HG02588 (cell line): ENCODE measurements around the gene ECM1.

Experiments
- ATAC-seq: cut with Tn5 transposase; IDR thresholded peaks from one replicate; pipeline ENCODE4 v1.9.1; 2021; ENCODE audit warnings: mild to moderate bottlenecking, moderate library complexity; ENCODE audit not compliant: unreplicated experiment

ECM1 gene

DNA sequence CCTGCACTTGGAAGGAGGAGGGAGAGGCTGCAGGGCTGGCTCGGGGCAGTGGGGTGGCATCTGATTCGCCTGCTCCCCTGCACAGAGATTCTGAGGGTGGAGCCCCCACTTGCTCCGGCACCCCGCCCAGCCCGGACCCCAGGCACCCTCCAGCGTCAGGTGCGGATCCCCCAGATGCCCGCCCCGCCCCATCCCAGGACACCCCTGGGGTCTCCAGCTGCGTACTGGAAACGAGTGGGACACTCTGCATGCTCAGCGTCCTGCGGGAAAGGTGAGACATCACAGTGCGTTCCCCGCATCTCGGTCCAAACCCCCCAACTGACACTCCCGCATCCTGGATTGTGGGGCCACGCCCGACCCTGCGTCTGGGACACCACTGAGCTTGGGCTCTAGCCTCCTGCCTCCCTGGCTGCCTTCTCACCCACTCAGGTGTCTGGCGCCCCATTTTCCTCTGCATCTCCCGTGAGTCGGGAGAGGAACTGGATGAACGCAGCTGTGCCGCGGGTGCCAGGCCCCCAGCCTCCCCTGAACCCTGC is 49.2 kb downstream of the ECM1 start:
- no peak for ATAC-seq

DNA sequence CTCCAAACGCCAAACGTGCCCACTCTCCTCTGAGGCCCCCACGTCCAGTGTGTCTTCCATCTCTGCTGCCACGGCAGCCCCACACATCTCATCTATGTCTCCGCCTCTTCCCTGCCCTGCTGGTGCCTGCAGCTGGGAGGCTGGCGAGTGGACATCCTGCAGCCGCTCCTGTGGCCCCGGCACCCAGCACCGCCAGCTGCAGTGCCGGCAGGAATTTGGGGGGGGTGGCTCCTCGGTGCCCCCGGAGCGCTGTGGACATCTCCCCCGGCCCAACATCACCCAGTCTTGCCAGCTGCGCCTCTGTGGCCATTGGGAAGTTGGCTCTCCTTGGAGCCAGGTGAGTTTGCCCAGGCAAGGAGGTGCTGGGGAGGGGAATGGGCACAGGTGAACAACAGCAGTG is 49.9 kb downstream of the ECM1 start:
- no peak for ATAC-seq

GRCh38 chr1:150558303-150558704 is 50.4 kb downstream of the ECM1 start:
- ATAC-seq = no peak

- ATAC-seq = no peak
These were observed 51.1 kb downstream of the ECM1 start for GRCh38 chr1:150558761-150559655.

DNA sequence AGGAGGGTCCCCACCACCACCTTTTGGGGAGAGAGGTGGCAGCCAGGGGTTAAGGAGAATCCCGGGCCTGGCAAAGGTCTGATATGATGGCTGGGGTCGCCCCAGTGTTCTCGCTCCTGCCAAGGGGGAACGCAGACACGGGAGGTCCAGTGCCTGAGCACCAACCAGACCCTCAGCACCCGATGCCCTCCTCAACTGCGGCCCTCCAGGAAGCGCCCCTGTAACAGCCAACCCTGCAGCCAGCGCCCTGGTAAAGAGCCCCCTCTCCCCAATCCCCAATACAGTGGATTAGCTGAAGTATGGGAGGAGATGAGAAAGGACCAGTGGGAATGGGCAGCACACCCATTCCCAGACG is 51.7 kb downstream of the ECM1 start:
- no peak for ATAC-seq

DNA sequence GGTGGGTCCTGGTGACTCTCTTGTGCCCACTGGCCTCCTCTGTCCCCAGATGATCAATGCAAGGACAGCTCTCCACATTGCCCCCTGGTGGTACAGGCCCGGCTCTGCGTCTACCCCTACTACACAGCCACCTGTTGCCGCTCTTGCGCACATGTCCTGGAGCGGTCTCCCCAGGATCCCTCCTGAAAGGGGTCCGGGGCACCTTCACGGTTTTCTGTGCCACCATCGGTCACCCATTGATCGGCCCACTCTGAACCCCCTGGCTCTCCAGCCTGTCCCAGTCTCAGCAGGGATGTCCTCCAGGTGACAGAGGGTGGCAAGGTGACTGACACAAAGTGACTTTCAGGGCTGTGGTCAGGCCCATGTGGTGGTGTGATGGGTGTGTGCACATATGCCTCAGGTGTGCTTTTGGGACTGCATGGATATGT is 52.1 kb downstream of the ECM1 start:
- no peak for ATAC-seq

DNA sequence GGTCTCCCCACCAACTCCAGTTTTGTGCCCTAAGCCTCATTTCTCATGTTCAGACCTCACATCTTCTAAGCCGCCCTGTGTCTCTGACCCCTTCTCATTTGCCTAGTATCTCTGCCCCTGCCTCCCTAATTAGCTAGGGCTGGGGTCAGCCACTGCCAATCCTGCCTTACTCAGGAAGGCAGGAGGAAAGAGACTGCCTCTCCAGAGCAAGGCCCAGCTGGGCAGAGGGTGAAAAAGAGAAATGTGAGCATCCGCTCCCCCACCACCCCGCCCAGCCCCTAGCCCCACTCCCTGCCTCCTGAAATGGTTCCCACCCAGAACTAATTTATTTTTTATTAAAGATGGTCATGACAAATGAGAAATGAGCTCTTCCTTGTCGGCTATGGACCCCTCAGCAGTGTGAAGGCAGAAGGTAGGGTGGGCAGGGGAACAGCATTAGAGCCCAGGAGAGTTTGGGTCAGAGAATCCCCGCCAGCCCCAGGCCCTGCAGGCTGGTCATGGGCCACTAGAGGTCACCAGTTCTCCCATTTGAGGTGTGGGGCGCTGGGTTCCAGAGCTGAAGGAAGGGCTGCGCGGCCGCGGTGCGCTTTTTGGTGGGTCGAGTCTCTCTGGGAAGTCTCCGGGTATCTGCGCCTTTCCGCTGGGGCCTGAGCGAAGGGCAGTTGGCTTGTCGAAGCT is 52.8 kb downstream of the ECM1 start:
- ATAC-seq = peak; percentile 23

GRCh38 chr1:150561254-150561973 is 53.5 kb downstream of the ECM1 start:
- ATAC-seq = peak; percentile 14

DNA sequence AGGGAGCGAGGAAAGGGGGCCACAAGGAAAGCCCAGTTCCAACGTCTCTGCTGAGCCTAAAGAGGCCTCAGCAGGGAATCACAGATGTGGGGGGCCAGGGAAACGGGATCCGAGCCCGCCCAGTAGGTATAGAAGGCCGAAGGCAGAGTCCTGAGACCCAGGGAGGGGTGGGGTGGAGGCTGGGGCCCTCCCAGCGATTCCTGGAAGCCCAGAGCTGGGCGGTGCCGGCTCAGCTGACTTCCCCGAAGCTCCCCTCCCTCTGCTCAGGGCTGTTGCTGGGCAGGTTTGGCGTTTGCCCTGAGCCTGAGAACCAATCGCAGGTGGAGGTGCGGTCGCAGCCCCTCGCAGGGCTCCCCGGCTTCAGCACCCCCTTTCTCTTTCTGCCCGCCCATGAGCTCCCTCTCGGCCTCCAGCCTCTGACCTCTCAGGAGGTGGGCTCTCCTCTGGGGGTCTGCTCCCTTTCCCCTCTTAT is 54.1 kb downstream of the ECM1 start:
- peak; percentile 41 for ATAC-seq

- ATAC-seq = peak; percentile 40
These were observed 54.8 kb downstream of the ECM1 start for GRCh38 chr1:150562446-150563339.
